B cell (primary cell): Measurements from ENCODE around the gene RNF166. TPM values are rescaled to one million over a fixed set of nuclear protein-coding genes. Genes with fewer than 3 reads are reported as not detected.

Experiments used
- ATAC-seq: fragments of 200-7000 bp; cut with Tn5 transposase; one replicate; pipeline ENCODE4 v1.10.0; 2021; ENCODE audit warnings: low read depth, mild to moderate bottlenecking, moderate number of reproducible peaks, moderate library complexity
- CTCF ChIA-PET: fragments of 350-600 bp; sonication (Branson Sonifier 250); formaldehyde crosslinking; loops from one replicate; lab custom pipeline; 2021; ENCODE audit warnings: antibody characterized with exemption, inconsistent platforms; lab: Charles Lee
- POLR2A ChIA-PET: fragments of 350-600 bp; sonication (Branson Sonifier 250); formaldehyde crosslinking; loops from one replicate; lab custom pipeline; 2021; ENCODE audit warnings: antibody characterized with exemption; lab: Charles Lee
- DNase-seq: peaks from one replicate; pipeline ENCODE4 v3.0.0; 2013
- H2AFZ ChIP-seq: 2 replicates; pipeline ENCODE4 v1.6.1; 2012; ENCODE audit warnings: mild to moderate bottlenecking, low read depth, low read length; ENCODE audit not compliant: insufficient read depth, poor library complexity, severe bottlenecking
- H3K27ac ChIP-seq, 2 donors: 1 replicate in 1 of 2; 2 replicates in 1 of 2; pipeline ENCODE4 v1.5.1; 2012 to 2013; ENCODE audit warnings: low read length in 2 of 2, mild to moderate bottlenecking in 2 of 2, moderate library complexity in 1 of 2
- H3K27me3 ChIP-seq, 4 experiments: fragments of 200-600 bp in 1 of 4; sonication (generic) in 1 of 4; replicated peaks in 1 of 4; 1 replicate in 2 of 4; 2 replicates in 2 of 4; pipeline versions ENCODE4 v1.6.1 to v1.7.0; 2013 to 2016; ENCODE audit warnings: low read length in 3 of 4, mild to moderate bottlenecking in 2 of 4, mixed read lengths in 1 of 4, moderate library complexity in 1 of 4; ENCODE audit not compliant: insufficient read depth in 4 of 4, control insufficient read depth in 3 of 4; ENCODE audit errors: control extremely low read depth in 1 of 4
- H3K36me3 ChIP-seq, 2 experiments: replicated peaks in 1 of 2; 1 replicate in 1 of 2; 2 replicates in 1 of 2; pipeline versions ENCODE4 v1.6.1 to v1.7.1; 2013; ENCODE audit warnings: low read length in 1 of 2; ENCODE audit not compliant: insufficient read depth in 2 of 2, control insufficient read depth in 1 of 2; ENCODE audit errors: control extremely low read depth in 1 of 2, extremely low read depth in 1 of 2
- H3K4me1 ChIP-seq, 2 donors: fragments of 200-600 bp in 1 of 2; sonication (generic) in 1 of 2; 1 replicate in 1 of 2; 2 replicates in 1 of 2; pipeline versions ENCODE4 v1.5.1 to v1.6.1; 2013 to 2017; ENCODE audit warnings: low read length in 2 of 2; ENCODE audit not compliant: control insufficient read depth in 2 of 2, insufficient read depth in 2 of 2
- H3K4me2 ChIP-seq: replicated peaks from 2 replicates; pipeline ENCODE3; 2012; ENCODE audit warnings: mild to moderate bottlenecking, low read depth, low read length; ENCODE audit not compliant: poor library complexity, severe bottlenecking
- H3K4me3 ChIP-seq, 5 experiments: fragments of 200-600 bp in 1 of 5; sonication (generic) in 1 of 5; 1 replicate in 3 of 5; 2 replicates in 2 of 5; pipeline versions ENCODE4 v1.5.1 to v1.7.0; 2011 to 2016; ENCODE audit warnings: low read length in 4 of 5, mild to moderate bottlenecking in 4 of 5, low read depth in 2 of 5, control low read depth in 1 of 5, moderate library complexity in 1 of 5; ENCODE audit not compliant: insufficient read depth in 1 of 5; ENCODE audit errors: control extremely low read depth in 1 of 5, extremely low read depth in 1 of 5
- H3K79me2 ChIP-seq: fragments of 200-600 bp; sonication (generic); one replicate; pipeline ENCODE4 v1.6.0; 2016; ENCODE audit warnings: low read length; ENCODE audit not compliant: control insufficient read depth, insufficient read depth
- H3K9ac ChIP-seq: fragments of 200-600 bp; sonication (generic); 2 replicates; pipeline ENCODE4 v1.6.1; 2017; ENCODE audit warnings: mild to moderate bottlenecking, low read length, moderate library complexity
- H3K9me3 ChIP-seq, 3 donors: one replicate each; pipeline versions ENCODE4 v1.6.1 to v1.7.1; 2013; ENCODE audit warnings: low read length in 2 of 3; ENCODE audit not compliant: control insufficient read depth in 2 of 3, insufficient read depth in 1 of 3; ENCODE audit errors: control extremely low read depth in 1 of 3
- H4K20me1 ChIP-seq: 2 replicates; pipeline ENCODE4 v1.6.0; 2012; ENCODE audit warnings: mild to moderate bottlenecking, low read length; ENCODE audit not compliant: insufficient read depth, control insufficient read depth, poor library complexity, severe bottlenecking
- H3K27ac Mint-ChIP-seq: one replicate; pipeline ENCODE4 v1.8.0; 2021; ENCODE audit warnings: mixed read lengths
- H3K27me3 Mint-ChIP-seq: one replicate; pipeline ENCODE4 v1.8.0; 2021; ENCODE audit warnings: mixed read lengths
- H3K4me1 Mint-ChIP-seq: one replicate; pipeline ENCODE4 v1.8.0; 2021; ENCODE audit warnings: mixed read lengths
- H3K4me3 Mint-ChIP-seq: one replicate; pipeline ENCODE4 v1.8.0; 2021; ENCODE audit warnings: mixed read lengths
- H3K9me3 Mint-ChIP-seq: one replicate; pipeline ENCODE4 v1.8.0; 2022; ENCODE audit warnings: mixed read lengths; ENCODE audit not compliant: insufficient read depth
- EZH2 ChIP-seq: IDR thresholded peaks from 2 replicates; pipeline ENCODE4 v1.6.1; 2012; ENCODE audit warnings: borderline replicate concordance, low read depth, mild to moderate bottlenecking, moderate library complexity, low read length; ENCODE audit not compliant: insufficient read depth, poor library complexity, severe bottlenecking
- WGBS: methylation state at CpG from one replicate; pipeline ENCODE4 v1.1.5; 2013; ENCODE audit warnings: missing lambda C conversion rate; ENCODE audit not compliant: insufficient coverage; 5-methylcytosine and 5-hydroxymethylcytosine counted together
- intact Hi-C: fragments of 100-400 bp; cut with micrococcal nuclease; formaldehyde crosslinking; loops from one replicate; pipeline ENCODE4 v1.10.0; 2022
- polyA plus RNA-seq: library from polyadenylated mRNA; depleted of rRNA; stranded (reverse); fragments of >200 nt; gene quantifications from 2 replicates; pipeline ENCODE4 v1.2.3, GENCODE V29; 2012
- total RNA-seq, 2 donors: library from RNA; stranded (reverse); fragments of 120-200 nt in 1 of 2; gene quantifications; 1 replicate in 1 of 2; 2 replicates in 1 of 2; pipeline versions ENCODE4 v1.2.3 to v1.2.4, GENCODE V29; 2013 to 2022
- TF ChIP-seq, protein P1 (sequence below): fragments of 200-600 bp; IDR thresholded peaks from one replicate; pipeline ENCODE4 v1.8.0; 2022; ENCODE audit warnings: antibody characterized with exemption, mild to moderate bottlenecking

Gene RNF166
- total and polyA plus RNA-seq, 2 donors (not counting 1 experiment from before 2014, with no cell fraction given) = 64.1 to 65.0 TPM

DNA sequence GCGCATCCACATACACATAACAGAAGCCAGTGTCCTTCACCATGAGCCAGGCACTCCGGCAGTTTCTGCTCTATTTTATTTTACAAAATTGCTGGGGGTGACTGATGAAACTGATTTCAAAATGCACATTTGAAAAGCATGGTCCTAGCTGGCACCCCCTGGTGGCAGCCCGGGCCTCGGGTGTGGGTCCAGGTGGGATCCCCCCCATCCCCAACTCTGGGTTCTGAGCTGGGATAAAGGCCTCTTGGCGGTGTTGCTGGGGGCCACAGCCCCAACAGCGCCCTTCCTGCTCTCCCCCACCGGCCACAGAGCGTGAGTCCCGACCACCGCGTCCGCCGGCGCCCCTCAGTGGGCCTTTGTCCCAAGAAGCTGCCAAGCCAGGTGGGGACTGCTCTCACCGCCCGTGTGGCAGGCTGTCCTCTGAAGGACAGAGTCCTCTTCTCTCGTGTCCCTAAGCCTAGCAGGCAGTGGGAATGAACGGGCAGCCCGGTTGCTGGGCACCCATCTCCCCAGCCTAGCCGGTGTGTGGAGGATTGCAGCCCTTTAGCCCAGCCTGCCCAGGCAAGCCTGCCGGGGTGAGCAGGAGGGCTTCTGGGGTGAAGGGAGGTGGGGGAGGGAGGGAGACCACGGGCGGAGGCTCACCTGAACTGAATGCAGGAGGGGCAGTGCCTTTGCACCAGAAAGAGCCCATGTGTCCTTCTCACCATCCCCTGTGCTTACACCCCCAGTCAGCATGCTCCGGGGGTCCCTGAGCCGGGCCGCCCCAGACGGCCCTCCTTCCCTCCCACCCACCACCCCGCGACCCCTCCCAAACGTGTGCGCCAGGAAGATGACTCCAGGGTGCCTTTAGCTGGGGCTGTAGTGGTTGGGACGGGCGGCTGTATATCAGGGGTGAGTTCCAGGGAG is 20.8 kb downstream of the RNF166 start:
- POLR2A ChIA-PET = interaction anchor here (0.5 to 1.9 kb wide), 9 partner anchors 16 to 1326 kb away, joined by 3 to 12 read pairs (median 3); no protein-coding TSS in a partner anchor
- Histone ChIP-seq H3K9ac (peak overlapping the region; percentile 81), H3K79me2 (peaks cover 25% of the 10 kb centered on the region), H3K36me3 (peaks cover 0 to 6% of the 10 kb centered on the region in 2 experiments), H4K20me1 (peaks cover 25% of the 10 kb centered on the region), H3K27me3 (no peaks in the 10 kb centered on the region), H3K27ac (peak overlapping the region in 1 of 2 donors; percentile 48), H3K4me3 (peak overlapping the region; percentile 59 to 91 (median 80)), H3K9me3 (peaks cover 0 to 4% (median 0%) of the 10 kb centered on the region in 3 donors), H2AFZ (peak overlapping the region; percentile 74), H3K4me1 (peaks cover 37 to 59% of the 10 kb centered on the region in 2 donors), H3K4me2 (peak overlapping the region; percentile 97)
- no peak for TF ChIP-seq EZH2
- TF ChIP-seq, protein P1, sequence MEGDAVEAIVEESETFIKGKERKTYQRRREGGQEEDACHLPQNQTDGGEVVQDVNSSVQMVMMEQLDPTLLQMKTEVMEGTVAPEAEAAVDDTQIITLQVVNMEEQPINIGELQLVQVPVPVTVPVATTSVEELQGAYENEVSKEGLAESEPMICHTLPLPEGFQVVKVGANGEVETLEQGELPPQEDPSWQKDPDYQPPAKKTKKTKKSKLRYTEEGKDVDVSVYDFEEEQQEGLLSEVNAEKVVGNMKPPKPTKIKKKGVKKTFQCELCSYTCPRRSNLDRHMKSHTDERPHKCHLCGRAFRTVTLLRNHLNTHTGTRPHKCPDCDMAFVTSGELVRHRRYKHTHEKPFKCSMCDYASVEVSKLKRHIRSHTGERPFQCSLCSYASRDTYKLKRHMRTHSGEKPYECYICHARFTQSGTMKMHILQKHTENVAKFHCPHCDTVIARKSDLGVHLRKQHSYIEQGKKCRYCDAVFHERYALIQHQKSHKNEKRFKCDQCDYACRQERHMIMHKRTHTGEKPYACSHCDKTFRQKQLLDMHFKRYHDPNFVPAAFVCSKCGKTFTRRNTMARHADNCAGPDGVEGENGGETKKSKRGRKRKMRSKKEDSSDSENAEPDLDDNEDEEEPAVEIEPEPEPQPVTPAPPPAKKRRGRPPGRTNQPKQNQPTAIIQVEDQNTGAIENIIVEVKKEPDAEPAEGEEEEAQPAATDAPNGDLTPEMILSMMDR = peak; percentile 91
- H3K9me3 Mint-ChIP-seq = no peaks in the 10 kb centered on the region
- no peaks in the 10 kb centered on the region for H3K27me3 Mint-ChIP-seq
- ATAC-seq (no peak), DNase-seq (peak; percentile 72)
- intact Hi-C loops = loop anchor here (1.0 to 10.0 kb wide), 6 partner anchors 16 to 879 kb away; partner anchors contain the start of genes CTU2, CYBA, MVD and RNF166
- H3K4me3 Mint-ChIP-seq = peak overlapping the region; percentile 81
- H3K4me1 Mint-ChIP-seq = peaks cover 42% of the 10 kb centered on the region
- H3K27ac Mint-ChIP-seq = peak overlapping the region; percentile 72
- CTCF ChIA-PET = interaction anchor here (0.7 to 1.9 kb wide), 14 partner anchors 15 to 243 kb away, joined by 3 to 13 read pairs (median 4); partner anchors contain the start of genes MVD and ZC3H18
- 6% methylated on average over 22 of the region's 33 CpGs for WGBS
